GM19463 (cell line): ENCODE data around the gene BRSK1.

Experiments
- ATAC-seq: cut with Tn5 transposase; IDR thresholded peaks from one replicate; pipeline ENCODE4 v1.9.1; 2021; ENCODE audit warnings: mild to moderate bottlenecking, moderate library complexity; ENCODE audit not compliant: unreplicated experiment

Gene BRSK1

DNA sequence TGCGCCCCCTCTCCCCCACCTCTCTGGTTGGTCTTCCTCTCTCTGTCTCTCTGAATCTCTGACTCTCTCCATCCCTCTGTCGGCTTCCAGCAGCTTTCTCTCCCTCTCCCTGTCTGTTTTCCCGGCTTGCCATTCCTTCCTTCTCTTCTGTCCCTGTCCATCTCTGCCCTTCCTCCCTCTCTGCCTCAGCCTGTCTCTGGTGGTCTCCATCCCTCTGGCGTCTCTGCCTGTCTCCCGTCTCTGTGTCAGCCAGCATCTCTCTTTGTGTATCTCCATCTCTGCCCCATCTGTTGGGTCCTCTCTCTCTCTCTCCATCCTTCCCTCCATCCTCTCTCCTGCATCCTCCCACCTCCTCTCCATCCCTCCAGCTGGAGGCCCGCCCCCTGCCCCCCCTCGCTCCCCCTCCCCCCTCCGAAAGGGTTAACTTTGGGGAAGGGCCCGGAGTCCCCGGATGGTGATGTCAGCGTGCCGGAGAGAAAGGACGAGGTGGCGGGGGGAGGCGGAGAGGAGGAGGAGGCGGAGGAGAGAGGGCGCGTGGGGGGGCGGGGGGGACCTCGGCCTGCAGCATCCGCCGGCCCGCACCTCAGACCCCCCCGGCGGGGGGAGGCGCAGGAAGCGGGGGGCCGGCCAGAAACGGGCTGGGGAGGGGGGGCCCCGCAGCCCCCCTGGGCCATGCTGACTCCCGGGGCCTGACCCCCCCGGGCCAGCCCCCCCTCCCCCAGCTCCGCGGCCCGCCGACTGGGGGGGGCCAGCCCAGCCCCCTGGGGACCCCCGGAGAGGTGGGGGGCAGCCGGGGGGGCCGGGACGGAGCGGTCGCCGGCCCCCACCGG is at the start of gene BRSK1:
BRSK1 (plus strand) TSS at position 450 of the 830 bp plus-strand sequence. CDS start 446 bp downstream, outside the sequence.
- no peak for ATAC-seq

DNA sequence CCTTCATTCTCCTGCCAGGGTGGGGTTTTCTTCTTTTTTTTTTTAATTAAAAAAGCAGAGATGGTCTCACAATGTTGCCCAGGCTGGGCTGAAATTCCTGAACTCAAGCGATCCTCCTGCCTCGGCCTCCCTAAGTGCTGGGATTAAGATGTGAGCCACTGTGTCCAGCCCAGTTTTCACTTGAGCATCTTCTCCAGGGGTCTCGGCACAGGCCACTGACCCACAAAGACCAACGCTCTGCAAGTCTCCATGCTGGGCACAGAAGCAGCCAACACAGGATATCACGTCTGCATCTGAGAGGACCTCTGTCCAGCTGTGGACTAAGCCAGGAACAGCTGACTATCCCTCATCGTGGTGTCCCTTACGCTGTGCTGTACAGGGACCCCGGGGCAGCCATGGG is 45.8 kb upstream of the BRSK1 start:
- no peak for ATAC-seq

- ATAC-seq, result no peak
Observed at GRCh38 chr19:55239004-55239403, 44.8 kb upstream of the BRSK1 start.

DNA sequence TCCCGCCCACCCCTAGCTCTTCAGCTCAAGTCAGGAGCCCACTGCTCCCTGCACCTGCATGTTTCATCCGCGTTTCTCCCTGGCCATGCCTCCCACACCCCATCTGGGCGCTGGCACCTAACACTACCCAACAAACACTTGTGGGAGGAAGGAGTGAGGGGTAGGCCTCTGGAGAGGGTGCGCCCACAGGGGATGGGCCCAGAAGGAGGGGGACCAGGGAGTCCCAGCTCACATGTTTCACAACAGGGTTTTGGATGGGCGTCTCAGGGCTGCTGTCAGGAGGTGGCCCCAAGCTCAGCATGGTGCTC is 43.1 kb upstream of the BRSK1 start:
- no peak for ATAC-seq

- no peak for ATAC-seq
Observed at GRCh38 chr19:55241143-55241934, 42.5 kb upstream of the BRSK1 start.

DNA sequence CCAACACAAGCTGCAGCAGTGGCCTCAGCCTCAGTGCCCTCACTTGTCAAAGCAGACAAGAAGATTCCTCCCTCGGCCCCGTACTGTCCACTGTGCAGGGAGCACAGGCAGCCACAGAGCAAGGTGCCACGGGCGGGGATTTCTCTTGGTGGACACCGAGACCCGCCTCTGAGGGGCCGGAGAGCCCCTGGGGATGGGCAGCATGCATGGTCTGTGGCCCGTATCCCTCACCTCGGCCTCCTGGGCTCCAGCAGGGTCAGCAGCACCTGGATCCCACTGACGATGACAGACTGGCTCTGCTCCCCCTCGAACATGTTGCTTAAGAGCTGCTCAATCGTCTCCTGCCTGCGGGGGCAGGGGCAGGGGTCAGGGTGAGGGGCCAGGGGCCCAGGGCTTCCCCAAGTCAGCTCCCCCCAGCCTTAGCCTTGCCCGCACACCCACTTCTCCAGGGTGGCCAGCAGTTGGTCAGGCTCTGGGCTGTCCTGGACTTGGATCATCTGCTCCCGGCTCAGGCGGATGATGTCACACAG is 41.8 kb upstream of the BRSK1 start:
- no peak for ATAC-seq

- no peak for ATAC-seq
Observed at GRCh38 chr19:55242517-55242916, 41.3 kb upstream of the BRSK1 start.

DNA sequence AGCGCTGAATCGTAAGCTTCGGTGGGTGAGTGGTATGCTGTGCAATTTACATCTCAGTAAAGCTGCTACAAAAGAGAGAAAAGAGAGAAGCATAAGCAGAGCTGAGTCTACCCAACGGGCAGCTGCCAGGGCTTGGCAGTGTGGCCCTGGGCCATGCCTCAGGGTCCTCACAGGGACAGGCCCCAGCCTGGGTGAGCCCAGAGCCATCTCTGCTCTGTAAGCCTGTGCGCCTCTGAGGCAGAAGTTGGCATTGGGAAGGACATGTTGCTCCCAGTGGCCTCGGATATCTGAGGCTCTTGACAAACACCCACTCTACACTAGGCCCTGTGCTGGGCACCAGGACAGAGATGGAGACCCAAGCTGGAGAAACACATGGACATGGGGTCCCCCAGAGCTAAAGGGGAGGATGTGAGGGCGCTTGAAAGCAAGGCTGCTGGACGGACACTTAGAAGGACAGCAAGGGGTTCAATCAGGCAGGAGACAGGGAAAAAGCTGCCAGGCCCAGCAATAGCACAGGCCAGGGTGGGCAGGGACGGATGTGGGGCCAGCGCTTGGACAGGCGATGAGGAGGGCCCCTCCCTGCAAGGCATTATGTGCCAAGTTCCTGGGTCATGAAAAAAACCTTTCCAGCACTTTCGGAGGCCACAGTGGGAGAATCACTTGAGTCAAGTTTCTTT is 39.7 kb upstream of the BRSK1 start:
- no peak for ATAC-seq

- no peak for ATAC-seq
Observed at GRCh38 chr19:55245236-55245904, 38.4 kb upstream of the BRSK1 start.

DNA sequence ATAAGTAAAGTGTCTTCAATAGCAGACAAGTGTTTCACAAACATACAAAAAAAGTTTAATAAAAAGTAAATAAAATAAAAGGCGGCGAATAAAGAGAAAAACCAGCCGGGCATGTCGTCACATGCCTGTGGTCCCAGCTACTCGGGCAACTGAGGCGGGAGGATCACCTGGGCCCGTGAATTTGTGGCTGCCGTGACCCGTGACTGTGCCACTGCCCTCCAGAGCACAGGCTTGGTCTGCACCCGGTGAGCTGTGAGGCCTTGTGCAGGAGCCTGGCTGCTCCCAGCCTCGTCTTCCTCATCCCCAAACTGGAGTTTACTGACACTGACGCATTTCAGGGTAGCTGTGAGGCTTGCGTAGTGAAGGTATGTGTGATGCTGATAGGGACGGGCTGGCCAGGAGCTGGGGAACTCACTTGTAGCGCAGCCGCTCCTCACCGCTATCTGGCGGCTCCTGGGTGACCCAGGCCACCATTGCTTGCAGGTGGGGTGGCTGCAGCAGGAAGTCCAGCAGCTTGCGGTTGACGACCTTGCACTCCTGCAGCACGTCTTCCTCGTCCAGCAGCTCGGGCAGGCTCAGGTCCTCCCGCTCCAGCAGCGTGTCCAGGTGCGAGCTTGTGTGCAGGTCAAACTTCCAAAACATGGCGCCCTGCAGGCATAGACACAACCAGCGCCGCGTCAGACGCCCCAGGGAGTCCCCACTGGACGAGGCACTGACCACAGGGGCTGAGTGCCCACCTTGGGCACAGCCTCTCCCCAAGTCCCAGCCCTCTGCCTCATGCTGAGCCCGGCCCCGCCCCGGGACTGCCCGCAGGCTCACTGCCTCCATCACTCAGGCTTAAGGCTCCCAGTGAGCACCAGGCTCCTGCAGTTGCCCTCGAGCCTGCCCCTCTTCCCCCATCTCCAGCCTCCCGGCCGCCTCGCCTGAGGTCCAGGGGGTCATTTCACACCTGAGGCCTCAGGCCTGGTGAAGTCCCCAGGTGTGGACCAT is 37.0 kb upstream of the BRSK1 start:
- no peak for ATAC-seq

DNA sequence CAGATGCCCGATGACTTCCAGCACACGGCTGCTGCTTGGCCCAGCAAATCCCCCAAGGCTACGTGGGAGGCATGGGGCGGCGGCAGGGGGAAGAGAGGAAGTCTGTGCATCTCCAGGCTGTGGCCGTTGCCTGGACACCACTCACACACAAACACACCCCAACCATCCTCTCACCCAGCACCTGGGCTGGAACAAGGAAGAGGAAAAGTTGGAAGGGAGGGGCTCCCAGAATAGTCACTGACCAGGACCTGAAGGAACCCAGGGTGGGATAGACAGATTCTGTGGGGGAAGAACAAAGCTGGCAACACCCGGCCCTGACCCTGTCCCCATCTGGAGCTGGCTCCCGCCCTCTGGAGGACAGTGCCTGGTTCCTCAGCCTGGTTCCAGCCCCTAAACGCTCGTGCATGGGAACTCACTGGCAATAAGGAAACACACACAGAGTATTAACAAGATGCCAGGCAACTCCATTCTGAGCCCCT is 36.1 kb upstream of the BRSK1 start:
- no peak for ATAC-seq

- no peak for ATAC-seq
Observed at GRCh38 chr19:55248166-55248675, 35.6 kb upstream of the BRSK1 start.

GRCh38 chr19:55248704-55249103 is 35.1 kb upstream of the BRSK1 start:
- no peak for ATAC-seq

DNA sequence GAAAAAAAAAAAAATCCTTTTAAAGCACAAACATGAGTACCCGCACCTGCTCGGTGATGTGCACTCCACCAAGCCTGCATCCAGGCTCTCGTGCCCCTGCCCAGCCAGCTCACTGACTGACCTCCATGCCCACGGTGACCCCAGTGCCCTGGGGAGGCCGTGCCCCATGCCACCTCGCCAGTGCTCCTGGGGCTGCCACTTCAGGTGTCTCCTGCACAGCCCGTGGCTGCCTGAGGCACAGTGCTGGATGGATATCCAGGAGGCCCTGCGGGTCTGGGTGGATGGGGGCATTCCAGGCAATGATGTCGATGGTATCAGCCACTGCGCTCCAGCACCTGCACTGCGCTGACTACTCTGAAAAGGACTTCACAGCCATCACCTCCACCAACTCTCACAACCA is 34.0 kb upstream of the BRSK1 start:
- no peak for ATAC-seq

- ATAC-seq, result no peak
Observed at GRCh38 chr19:55250262-55251036, 33.3 kb upstream of the BRSK1 start.

GRCh38 chr19:55251341-55252081 is 32.3 kb upstream of the BRSK1 start:
- no peak for ATAC-seq

DNA sequence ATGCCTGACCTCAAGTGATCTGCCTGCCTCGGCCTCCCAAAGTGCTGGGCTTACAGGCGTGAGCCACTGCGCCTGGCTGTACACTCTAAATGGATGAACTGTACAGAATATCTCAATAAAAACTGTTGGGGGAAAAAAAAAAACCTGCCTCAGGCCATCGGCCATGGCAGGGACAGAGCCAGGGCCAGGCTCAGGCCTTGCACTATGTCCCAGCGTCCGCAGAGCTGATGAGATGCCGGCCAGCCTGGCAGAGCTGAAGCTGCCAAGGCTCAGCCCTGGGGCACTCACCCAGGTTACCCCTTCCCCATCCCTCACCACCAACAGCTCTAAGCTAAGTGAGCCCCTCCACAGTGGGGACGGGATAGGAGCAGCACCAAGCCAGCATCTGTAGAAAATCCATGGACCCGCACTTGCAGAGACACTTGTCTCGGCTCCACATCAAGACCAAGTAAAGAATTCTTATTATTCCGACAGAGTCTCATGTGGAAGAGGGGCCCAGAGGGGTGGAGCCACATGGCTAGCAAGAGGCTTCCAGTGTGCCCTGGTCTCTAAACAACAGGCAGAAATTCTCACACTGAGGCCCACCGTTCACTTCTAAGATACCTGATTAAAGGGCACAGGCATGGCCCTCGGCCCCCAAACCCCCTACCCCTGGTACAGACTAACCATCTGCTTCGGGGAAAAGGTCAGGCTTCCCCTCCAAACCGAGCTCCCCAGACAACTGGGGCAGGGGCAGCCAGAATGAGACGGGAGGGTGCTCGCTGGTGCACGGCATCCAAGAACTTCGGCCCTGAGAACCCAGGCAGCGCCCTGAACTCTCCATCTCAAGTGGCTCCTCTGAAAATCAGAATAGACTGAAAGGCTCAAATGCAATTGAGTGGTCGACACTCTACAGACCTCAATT is 30.8 kb upstream of the BRSK1 start:
- no peak for ATAC-seq
